Lower lobe of right lung (tissue), 2 donors: ENCODE results near the gene LAMA5. TPM values are rescaled to one million over a fixed set of nuclear protein-coding genes. Genes with fewer than 3 reads are reported as not detected.

ENCODE experiments used
- ATAC-seq, 2 donors: fragments of 200-7000 bp; cut with Tn5 transposase; one replicate each; pipeline ENCODE4 v1.9.1; 2020 to 2022; ENCODE audit warnings: mild to moderate bottlenecking in 2 of 2, moderate library complexity in 2 of 2
- DNase-seq: peaks from one replicate; pipeline ENCODE4 v3.0.0-alpha.2; 2020
- H3K27ac ChIP-seq: fragments of 200-600 bp; one replicate; pipeline ENCODE4 v1.8.0; 2022
- H3K27me3 ChIP-seq: fragments of 200-600 bp; one replicate; pipeline ENCODE4 v1.8.0; 2022; ENCODE audit warnings: low read depth
- H3K36me3 ChIP-seq: fragments of 200-600 bp; one replicate; pipeline ENCODE4 v1.8.0; 2022; ENCODE audit warnings: mild to moderate bottlenecking
- H3K4me1 ChIP-seq: fragments of 200-600 bp; one replicate; pipeline ENCODE4 v1.8.0; 2022
- H3K4me3 ChIP-seq: fragments of 200-600 bp; one replicate; pipeline ENCODE4 v1.8.0; 2022; ENCODE audit warnings: mild to moderate bottlenecking
- H3K9me3 ChIP-seq: fragments of 200-600 bp; one replicate; pipeline ENCODE4 v1.8.0; 2022
- intact Hi-C: fragments of 100-400 bp; cut with DNase I; formaldehyde crosslinking; loops from one replicate; pipeline ENCODE4 v1.11.0; 2022
- total RNA-seq: library from RNA; stranded (reverse); fragmentation: NEBNext Ultra II Directional; extraction: Animal tissue kit (Norgen Biotek cat#: 25700); gene quantifications from one replicate; pipeline ENCODE4 v1.2.1, GENCODE V29; 2021
- TF ChIP-seq, protein P1 (sequence below): fragments of 200-600 bp; IDR thresholded peaks from one replicate; pipeline ENCODE4 v1.8.0; 2022; ENCODE audit warnings: antibody characterized with exemption, mild to moderate bottlenecking
- donor health status: DM: no; HTN: yes; CAD: no; lungs with severe emphysema.

The LAMA5 gene
- total RNA-seq, 1 donor from 2014 or later = 282 TPM

DNA sequence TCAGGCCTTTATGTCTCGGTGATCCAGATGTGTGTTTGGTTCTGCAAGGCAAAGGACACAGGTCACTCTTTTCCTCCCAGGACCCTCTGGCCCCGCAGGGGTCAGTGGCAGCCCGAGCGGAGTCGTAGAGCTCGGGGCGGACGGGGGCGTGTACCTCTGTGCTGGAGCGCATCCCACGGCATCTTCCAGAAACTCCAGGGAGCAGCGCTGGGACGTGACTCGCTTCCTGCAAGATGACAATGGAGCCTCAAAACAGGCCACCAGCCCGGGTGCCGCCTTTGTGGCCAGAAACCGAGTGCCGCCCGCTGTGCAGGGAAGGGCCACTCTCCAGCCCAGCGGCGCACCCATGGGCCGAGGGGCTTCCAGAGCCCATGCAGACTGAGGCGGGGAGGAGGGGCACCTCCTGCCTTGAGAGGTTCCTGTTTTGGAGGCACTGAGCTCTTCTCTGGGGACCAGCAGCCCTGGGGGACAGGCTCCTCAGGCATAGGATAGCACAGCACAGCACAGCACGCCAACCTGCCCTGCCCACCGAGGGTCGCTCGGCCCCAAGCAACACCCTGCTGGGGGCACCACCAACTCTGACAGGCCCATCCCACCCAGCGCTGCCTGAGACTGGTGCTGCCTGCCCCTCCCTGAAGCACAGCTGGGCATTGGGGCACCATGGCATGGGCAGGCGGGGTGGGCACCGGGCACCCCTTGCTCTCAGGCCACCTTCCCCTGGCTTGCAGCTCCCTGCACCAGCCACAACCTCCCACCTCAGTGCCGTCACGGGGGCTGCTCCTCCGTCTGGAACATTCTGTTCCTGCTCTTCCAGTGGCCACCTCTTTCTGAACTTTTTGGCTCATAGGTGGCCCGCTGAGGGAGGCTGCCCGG, 29.5 kb upstream of the LAMA5 start:
- no peak overlapping the region for H3K4me3 ChIP-seq
- no peak overlapping the region for H3K27ac ChIP-seq
- peaks cover 11% of the 10 kb centered on the region for H3K36me3 ChIP-seq
- no peak for DNase-seq
- H3K9me3 ChIP-seq = no peaks in the 10 kb centered on the region
- intact Hi-C loops = no loop called here
- ATAC-seq = no peak
- no peaks in the 10 kb centered on the region for H3K27me3 ChIP-seq
- TF ChIP-seq, protein P1, sequence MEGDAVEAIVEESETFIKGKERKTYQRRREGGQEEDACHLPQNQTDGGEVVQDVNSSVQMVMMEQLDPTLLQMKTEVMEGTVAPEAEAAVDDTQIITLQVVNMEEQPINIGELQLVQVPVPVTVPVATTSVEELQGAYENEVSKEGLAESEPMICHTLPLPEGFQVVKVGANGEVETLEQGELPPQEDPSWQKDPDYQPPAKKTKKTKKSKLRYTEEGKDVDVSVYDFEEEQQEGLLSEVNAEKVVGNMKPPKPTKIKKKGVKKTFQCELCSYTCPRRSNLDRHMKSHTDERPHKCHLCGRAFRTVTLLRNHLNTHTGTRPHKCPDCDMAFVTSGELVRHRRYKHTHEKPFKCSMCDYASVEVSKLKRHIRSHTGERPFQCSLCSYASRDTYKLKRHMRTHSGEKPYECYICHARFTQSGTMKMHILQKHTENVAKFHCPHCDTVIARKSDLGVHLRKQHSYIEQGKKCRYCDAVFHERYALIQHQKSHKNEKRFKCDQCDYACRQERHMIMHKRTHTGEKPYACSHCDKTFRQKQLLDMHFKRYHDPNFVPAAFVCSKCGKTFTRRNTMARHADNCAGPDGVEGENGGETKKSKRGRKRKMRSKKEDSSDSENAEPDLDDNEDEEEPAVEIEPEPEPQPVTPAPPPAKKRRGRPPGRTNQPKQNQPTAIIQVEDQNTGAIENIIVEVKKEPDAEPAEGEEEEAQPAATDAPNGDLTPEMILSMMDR = no peak
- no peaks in the 10 kb centered on the region for H3K4me1 ChIP-seq

GRCh38 chr20:62395311-62396242, 28.5 kb upstream of the LAMA5 start:
- TF ChIP-seq, protein P1 = no peak
- H3K9me3 ChIP-seq = no peaks in the 10 kb centered on the region
- intact Hi-C loops = no loop called here
- no peak overlapping the region for H3K27ac ChIP-seq
- peaks cover 21% of the 10 kb centered on the region for H3K36me3 ChIP-seq
- no peaks in the 10 kb centered on the region for H3K4me1 ChIP-seq
- no peaks in the 10 kb centered on the region for H3K27me3 ChIP-seq
- no peak overlapping the region for H3K4me3 ChIP-seq
- no peak for ATAC-seq
- DNase-seq = no peak

GRCh38 chr20:62394248-62395245, 27.4 kb upstream of the LAMA5 start:
- Histone ChIP-seq H3K4me3 (no peak overlapping the region), H3K36me3 (peaks cover 28% of the 10 kb centered on the region), H3K4me1 (no peaks in the 10 kb centered on the region), H3K27ac (no peak overlapping the region), H3K27me3 (no peaks in the 10 kb centered on the region), H3K9me3 (no peaks in the 10 kb centered on the region)
- TF ChIP-seq, protein P1 = no peak
- no peak for ATAC-seq
- no peak for DNase-seq
- intact Hi-C loops = no loop called here

- no peaks in the 10 kb centered on the region for H3K4me1 ChIP-seq
- intact Hi-C loops = no loop called here
- peaks cover 35% of the 10 kb centered on the region for H3K36me3 ChIP-seq
- DNase-seq (no peak), ATAC-seq (no peak)
- H3K9me3 ChIP-seq = no peaks in the 10 kb centered on the region
- H3K4me3 ChIP-seq = no peak overlapping the region
- H3K27me3 ChIP-seq = no peaks in the 10 kb centered on the region
- TF ChIP-seq, protein P1 = no peak
- H3K27ac ChIP-seq = no peak overlapping the region
Observed at GRCh38 chr20:62393830-62394229, 26.7 kb upstream of the LAMA5 start.

GRCh38 chr20:62393335-62393665, 26.2 kb upstream of the LAMA5 start:
- DNase-seq (no peak), ATAC-seq (no peak)
- Histone ChIP-seq H3K36me3 (peaks cover 40% of the 10 kb centered on the region), H3K9me3 (no peaks in the 10 kb centered on the region), H3K4me1 (peaks cover 4% of the 10 kb centered on the region), H3K27me3 (no peaks in the 10 kb centered on the region), H3K27ac (no peak overlapping the region), H3K4me3 (no peak overlapping the region)
- TF ChIP-seq, protein P1 = no peak
- intact Hi-C loops = no loop called here
